OCI-LY1 (cell line): Measurements from ENCODE around the gene KRTAP10-3.

Experiments
- H2AFZ ChIP-seq: fragments of 200-600 bp; sonication (generic), shearing (Covaris generic); 2 replicates; pipeline ENCODE4 v1.6.0; 2014; ENCODE audit warnings: antibody characterized with exemption, mild to moderate bottlenecking, low read length
- H3F3A ChIP-seq: fragments of 200-600 bp; sonication (generic), shearing (Covaris generic); 2 replicates; pipeline ENCODE4 v1.6.0; 2014; ENCODE audit warnings: mild to moderate bottlenecking, antibody characterized with exemption, low read length, moderate library complexity; ENCODE audit not compliant: insufficient read depth
- H3K27ac ChIP-seq: fragments of 200-600 bp; sonication (generic); 2 replicates; pipeline ENCODE4 v1.5.1; 2014; ENCODE audit warnings: low read length, mixed run types, mild to moderate bottlenecking, low read depth; ENCODE audit not compliant: poor library complexity, severe bottlenecking
- H3K27me3 ChIP-seq: fragments of 200-600 bp; sonication (generic); 2 replicates; pipeline ENCODE4 v1.6.0; 2014; ENCODE audit warnings: antibody characterized with exemption, mild to moderate bottlenecking, low read length, moderate library complexity; ENCODE audit not compliant: insufficient read depth
- H3K36me3 ChIP-seq: fragments of 200-600 bp; sonication (generic); 2 replicates; pipeline ENCODE4 v1.6.1; 2014; ENCODE audit warnings: mild to moderate bottlenecking, antibody characterized with exemption, low read length, moderate library complexity, mixed read lengths; ENCODE audit not compliant: insufficient read depth
- H3K4me1 ChIP-seq: fragments of 200-600 bp; sonication (generic); 2 replicates; pipeline ENCODE4 v1.5.1; 2014; ENCODE audit warnings: mild to moderate bottlenecking, low read length, moderate library complexity; ENCODE audit not compliant: insufficient read depth, severe bottlenecking
- H3K4me2 ChIP-seq: fragments of 200-600 bp; sonication (generic), shearing (Covaris generic); 2 replicates; pipeline ENCODE4 v1.6.1; 2014; ENCODE audit warnings: low read length
- H3K4me3 ChIP-seq: fragments of 200-600 bp; sonication (generic); 2 replicates; pipeline ENCODE4 v1.5.1; 2014; ENCODE audit warnings: low read length, low read depth, mild to moderate bottlenecking, mixed read lengths; ENCODE audit not compliant: poor library complexity, severe bottlenecking
- H3K79me2 ChIP-seq: fragments of 200-600 bp; shearing (Covaris generic); 2 replicates; pipeline ENCODE4 v1.6.1; 2016; ENCODE audit warnings: mixed run types, low read length, mixed read lengths; ENCODE audit not compliant: insufficient read depth
- H3K9ac ChIP-seq: fragments of 200-600 bp; sonication (generic), shearing (Covaris generic); 2 replicates; pipeline ENCODE4 v1.6.1; 2014; ENCODE audit warnings: mild to moderate bottlenecking, low read length, mixed read lengths
- H3K9me2 ChIP-seq: fragments of 200-600 bp; sonication (generic), shearing (Covaris generic); 2 replicates; pipeline ENCODE4 v1.6.1; 2014; ENCODE audit warnings: low read depth, mild to moderate bottlenecking, low read length, mixed read lengths
- H3K9me3 ChIP-seq: fragments of 200-600 bp; shearing (Covaris generic); 2 replicates; pipeline ENCODE4 v1.6.1; 2014; ENCODE audit warnings: low read length, mixed read lengths
- H4K20me1 ChIP-seq: fragments of 200-600 bp; sonication (generic), shearing (Covaris generic); 2 replicates; pipeline ENCODE4 v1.6.0; 2016; ENCODE audit warnings: mild to moderate bottlenecking, low read length; ENCODE audit not compliant: insufficient read depth
- EZH2 ChIP-seq: fragments of 200-600 bp; sonication (generic), shearing (Covaris generic); IDR thresholded peaks from 2 replicates; pipeline ENCODE4 v1.8.0; 2017; ENCODE audit warnings: borderline replicate concordance, mixed run types, mild to moderate bottlenecking, antibody characterized with exemption, low read length, moderate library complexity, mixed read lengths
- TF ChIP-seq, protein P1 (sequence below): fragments of 200-600 bp; sonication (generic), shearing (Covaris generic); IDR thresholded peaks from 2 replicates; pipeline ENCODE4 v1.5.1; 2017; ENCODE audit warnings: mild to moderate bottlenecking, antibody characterized with exemption, low read length, moderate library complexity, mixed read lengths

The KRTAP10-3 gene

DNA sequence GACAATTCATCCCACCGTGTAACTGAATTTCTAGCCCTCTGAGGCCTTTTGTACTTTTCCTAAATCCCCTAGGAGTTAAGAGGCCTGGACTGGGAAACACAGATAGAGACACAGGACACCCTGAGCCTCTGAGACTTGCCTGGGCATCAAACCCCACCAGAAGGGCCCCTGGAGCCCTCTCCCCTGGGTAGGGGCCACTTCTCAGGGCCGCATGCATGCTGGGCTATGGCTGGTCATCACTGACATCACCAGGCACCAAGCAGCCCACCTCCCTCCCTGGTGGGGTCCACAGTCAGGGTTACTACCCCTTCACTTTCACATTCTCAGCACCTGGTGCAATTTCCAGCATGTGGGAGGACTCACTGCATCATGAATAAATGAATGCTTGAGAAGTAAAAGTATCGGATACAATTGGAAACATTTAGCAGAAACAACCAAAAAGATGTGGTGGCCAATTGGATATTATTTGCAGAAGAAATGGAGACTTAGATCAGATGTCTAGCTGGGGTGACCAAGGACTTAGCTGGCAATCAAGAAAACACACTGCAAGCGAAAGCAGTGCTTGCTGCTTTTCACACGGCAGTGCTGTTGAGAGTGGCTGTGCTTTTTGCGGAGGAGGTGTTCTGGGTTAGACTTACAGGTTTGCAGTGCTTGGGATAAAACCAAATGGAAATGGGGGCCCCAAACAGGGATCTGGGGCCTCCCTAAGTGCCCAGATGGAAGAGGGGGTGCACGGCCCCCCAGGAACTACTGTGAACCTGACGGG, 40.9 kb upstream of the KRTAP10-3 start:
- Histone ChIP-seq H3K4me1 (no peaks in the 10 kb centered on the region), H3F3A (no peaks in the 10 kb centered on the region), H3K27ac (no peak overlapping the region), H3K36me3 (no peaks in the 10 kb centered on the region), H2AFZ (no peak overlapping the region), H3K9ac (no peak overlapping the region), H3K27me3 (no peaks in the 10 kb centered on the region), H3K9me3 (no peaks in the 10 kb centered on the region), H3K4me3 (no peak overlapping the region), H3K4me2 (no peak overlapping the region), H3K9me2 (no peaks in the 10 kb centered on the region), H4K20me1 (no peaks in the 10 kb centered on the region), H3K79me2 (no peaks in the 10 kb centered on the region)
- TF ChIP-seq, protein P1, sequence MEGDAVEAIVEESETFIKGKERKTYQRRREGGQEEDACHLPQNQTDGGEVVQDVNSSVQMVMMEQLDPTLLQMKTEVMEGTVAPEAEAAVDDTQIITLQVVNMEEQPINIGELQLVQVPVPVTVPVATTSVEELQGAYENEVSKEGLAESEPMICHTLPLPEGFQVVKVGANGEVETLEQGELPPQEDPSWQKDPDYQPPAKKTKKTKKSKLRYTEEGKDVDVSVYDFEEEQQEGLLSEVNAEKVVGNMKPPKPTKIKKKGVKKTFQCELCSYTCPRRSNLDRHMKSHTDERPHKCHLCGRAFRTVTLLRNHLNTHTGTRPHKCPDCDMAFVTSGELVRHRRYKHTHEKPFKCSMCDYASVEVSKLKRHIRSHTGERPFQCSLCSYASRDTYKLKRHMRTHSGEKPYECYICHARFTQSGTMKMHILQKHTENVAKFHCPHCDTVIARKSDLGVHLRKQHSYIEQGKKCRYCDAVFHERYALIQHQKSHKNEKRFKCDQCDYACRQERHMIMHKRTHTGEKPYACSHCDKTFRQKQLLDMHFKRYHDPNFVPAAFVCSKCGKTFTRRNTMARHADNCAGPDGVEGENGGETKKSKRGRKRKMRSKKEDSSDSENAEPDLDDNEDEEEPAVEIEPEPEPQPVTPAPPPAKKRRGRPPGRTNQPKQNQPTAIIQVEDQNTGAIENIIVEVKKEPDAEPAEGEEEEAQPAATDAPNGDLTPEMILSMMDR, result no peak
- TF ChIP-seq EZH2, result no peak

DNA sequence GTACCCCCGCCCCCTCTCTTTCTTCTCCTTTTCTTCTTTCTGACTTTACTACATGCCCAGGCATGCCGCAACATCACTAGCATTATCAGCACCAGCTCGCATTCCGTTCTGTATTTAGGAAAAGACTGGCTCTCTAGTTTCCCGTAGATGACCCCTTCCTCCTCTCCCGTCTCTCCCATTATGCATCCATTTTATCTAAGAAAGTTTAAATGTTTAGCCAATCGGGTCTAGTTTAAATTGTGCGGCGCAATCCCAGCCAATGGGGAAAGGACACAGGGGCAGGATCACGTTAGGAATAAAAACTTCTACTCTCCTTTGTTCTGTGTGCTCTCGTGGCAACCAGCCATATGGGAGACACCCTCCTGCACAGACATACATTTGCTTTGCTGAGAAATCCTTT, 39.5 kb upstream of the KRTAP10-3 start:
- Histone ChIP-seq H3K36me3 (no peaks in the 10 kb centered on the region), H3K9me2 (no peaks in the 10 kb centered on the region), H3K9me3 (no peaks in the 10 kb centered on the region), H3K79me2 (no peaks in the 10 kb centered on the region), H3K4me3 (no peak overlapping the region), H3K27ac (no peak overlapping the region), H3F3A (no peaks in the 10 kb centered on the region), H3K4me1 (no peaks in the 10 kb centered on the region), H3K4me2 (no peak overlapping the region), H2AFZ (no peak overlapping the region), H4K20me1 (no peaks in the 10 kb centered on the region), H3K9ac (no peak overlapping the region), H3K27me3 (no peaks in the 10 kb centered on the region)
- TF ChIP-seq EZH2, result no peak
- TF ChIP-seq, protein P1, result no peak

DNA sequence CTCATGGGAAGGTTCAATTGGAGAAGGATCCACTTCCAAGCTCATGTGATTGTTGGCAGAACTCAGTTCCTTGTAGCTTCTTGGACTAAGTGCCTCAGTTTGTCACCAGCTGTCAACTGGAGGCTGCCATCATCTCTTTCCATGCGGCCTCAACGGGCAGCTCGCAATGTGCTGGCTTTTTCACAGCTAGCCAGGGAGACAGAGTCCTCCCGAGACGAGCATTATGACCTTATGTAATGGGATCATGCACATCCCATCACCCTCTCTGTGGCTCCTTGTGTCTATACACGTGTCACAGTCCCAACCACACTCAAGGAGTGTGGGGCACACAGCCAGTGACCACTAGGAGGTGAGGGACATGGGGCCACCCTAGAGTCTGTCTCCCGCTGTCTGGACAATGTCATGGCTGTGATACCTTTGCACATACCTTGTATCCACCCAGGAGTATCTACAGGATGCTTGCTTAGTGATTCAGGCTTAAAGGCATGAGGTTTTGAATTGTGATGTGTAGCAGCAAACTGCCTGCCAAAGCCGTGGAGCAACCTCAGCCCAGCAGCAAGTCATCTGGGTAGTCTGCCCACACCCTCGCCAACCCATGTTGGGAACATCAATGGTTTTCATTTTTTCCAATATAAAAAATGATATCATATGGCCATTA, 37.6 kb upstream of the KRTAP10-3 start:
- H3K9me2 ChIP-seq, result no peaks in the 10 kb centered on the region
- no peaks in the 10 kb centered on the region for H3K9me3 ChIP-seq
- no peak overlapping the region for H3K9ac ChIP-seq
- H4K20me1 ChIP-seq, result no peaks in the 10 kb centered on the region
- no peaks in the 10 kb centered on the region for H3K4me1 ChIP-seq
- H3K4me2 ChIP-seq, result no peak overlapping the region
- H3K79me2 ChIP-seq, result no peaks in the 10 kb centered on the region
- H3K27me3 ChIP-seq, result no peaks in the 10 kb centered on the region
- H3K36me3 ChIP-seq, result no peaks in the 10 kb centered on the region
- TF ChIP-seq, protein P1, result no peak
- no peak for TF ChIP-seq EZH2
- no peak overlapping the region for H3K27ac ChIP-seq
- no peaks in the 10 kb centered on the region for H3F3A ChIP-seq
- no peak overlapping the region for H2AFZ ChIP-seq
- no peak overlapping the region for H3K4me3 ChIP-seq
